CD1c-positive myeloid dendritic cell (primary cell): ENCODE data around the gene SRPX.

ENCODE experiments used
- DNase-seq: peaks from one replicate; pipeline ENCODE4 v3.0.0-alpha.2; 2016; ENCODE audit errors: extremely low spot score

The SRPX gene

DNA sequence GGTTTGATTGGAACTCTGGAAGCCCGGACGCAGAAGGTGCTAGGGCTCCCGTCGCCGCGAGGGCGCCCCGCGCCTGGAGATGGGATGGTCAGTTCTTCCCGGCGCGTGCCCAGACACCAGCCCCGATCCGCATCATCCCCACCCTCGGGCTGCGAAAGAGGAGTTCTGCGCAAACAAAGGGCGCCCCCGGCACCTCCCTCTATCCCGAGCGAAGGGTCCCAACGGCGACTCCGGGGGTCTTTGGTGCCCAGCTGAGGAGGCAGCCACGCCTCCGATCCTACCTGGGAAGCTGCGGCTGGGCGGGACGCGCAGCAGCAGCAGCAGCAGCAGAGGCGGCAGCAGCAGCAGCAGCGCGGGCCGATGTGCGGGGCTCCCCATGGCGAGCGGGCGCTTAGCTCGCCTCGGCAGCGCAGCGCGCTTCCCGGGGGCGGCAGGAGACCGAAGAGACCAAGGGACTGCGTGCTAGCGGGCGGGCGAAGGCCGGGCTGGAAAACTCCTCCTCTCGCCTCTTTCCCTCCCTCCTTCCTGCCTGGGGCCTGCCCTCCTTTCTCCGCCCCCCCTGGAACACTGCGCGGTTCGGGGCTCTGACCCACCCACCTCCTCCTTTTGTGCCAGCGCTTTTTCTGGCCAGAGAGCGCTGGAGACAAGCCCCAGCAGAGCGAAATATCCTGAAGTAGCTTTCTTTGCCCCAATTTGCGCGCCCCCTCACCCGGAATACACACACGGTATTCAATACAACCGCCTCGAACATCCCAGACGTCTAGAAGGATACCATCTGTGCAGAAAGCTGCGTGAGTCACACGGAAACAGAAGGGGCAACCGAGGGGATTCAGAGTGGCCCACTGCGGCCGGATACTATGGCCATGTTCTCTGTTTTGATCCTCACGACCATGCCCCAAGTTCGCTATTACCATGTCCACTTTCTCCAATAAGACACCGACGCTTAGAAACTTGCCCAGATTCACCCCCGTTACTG lies at the start of gene SRPX:
Gene SRPX, minus strand, starts transcription at position 457 of the 976 bp plus-strand sequence. Its CDS starts 79 bp downstream, at position 378.
- no peak for DNase-seq

GRCh38 chrX:38268011-38268410 lies 47.3 kb upstream of the SRPX start:
- peak; percentile 18 for DNase-seq

DNA sequence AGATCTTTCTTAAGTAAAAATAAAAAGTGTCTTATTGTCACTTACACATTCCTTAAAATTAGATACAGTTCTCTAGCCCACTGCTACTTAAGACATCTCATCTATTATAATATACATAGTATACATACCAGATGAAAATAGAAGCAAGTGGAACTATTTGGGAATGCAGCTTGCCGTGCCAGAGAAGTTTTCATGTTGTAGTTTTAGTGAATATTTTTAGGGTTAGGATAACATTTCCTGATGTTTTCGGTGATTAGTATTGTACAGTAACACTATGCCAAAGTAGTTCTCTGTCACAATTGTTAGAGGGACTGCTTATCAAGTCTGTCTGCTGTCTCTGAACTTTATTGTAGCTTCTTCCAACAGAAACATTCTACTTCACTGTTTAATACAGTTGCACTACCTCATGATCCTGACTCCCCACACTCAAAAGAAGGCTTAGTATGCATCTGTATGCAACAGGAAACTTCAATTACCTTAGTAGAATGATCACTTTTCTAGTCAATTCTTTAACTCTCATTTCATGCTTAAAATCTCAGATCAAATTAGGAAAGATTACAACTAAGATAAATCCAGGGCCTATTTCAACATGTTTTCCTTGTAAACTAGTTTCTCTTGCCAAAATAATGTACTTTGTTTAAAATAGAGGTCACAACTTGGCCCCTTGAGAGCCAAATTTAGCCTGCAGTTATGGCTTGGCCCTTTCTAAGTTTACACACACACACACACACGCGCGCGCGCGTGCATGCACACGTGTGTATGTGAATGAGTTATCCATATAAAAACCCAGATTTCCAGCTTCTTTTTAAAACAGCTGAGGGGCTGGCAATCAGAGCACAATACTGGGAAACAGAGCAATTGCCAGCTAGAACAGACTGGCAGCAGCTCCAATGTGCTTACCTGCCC lies 42.3 kb upstream of the SRPX start:
- DNase-seq: no peak

GRCh38 chrX:38260231-38260630 lies 39.6 kb upstream of the SRPX start:
- peak; percentile 5 for DNase-seq

DNA sequence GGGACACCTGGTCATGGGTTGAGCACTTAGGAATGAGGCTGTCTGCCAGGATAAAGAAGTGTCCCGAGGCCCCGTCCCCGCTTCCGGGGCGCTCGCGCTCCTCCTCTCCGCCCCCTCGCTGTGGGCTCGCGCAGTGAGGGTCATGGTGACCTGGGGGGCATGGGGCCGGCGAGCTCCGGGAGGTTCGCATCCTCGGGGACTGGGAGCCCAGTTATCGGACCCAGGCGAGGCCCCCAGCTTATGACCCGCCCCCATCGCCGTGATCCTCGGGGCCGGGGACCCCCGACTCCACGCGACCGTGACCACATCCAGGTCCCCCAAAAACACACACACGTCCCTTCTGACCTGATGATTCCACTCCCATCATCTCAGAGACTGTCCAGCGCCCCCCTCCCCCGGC lies 35.3 kb upstream of the SRPX start:
- no peak for DNase-seq

DNA sequence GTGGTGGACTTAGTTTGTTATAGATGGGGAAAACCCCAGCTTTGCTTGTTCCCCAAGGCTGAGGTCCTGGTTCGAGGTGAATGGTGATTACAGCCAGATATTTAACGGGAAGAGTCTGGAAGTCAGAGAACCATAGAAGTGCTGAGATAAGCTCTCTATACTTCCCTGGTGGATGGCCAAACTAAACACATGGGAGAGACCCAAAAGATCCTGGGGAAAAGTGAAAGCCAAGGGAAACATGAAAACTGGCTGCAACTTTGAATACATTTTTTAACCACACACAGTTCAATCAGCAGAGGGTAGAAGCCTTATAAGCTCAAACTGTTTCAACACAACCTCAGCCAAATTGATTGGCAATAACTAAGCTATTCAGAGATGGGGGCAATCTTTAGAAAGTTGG lies 29.3 kb upstream of the SRPX start:
- no peak for DNase-seq

- DNase-seq: no peak
These were observed 26.4 kb upstream of the SRPX start for GRCh38 chrX:38247051-38247450.

DNA sequence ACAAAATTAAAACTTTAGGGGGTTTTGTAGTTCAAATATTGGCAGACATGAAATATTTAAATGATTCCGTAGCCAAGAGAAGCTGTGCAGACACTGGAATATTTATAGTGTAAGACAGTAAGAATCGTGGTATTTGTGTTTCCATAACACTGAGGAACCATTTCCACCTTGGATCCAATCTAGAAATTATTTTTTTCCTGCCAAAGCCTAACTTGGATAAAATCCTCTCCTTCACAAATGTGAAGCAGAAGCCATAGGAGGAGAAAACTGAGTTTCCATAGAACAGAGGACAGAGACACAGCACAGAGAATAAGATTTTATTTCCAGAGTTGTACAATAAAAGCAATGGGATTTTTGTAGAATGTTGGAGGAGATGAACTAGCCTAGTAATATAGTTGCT lies 19.9 kb upstream of the SRPX start:
- no peak for DNase-seq

GRCh38 chrX:38236901-38237615 lies 16.4 kb upstream of the SRPX start:
- no peak for DNase-seq

DNA sequence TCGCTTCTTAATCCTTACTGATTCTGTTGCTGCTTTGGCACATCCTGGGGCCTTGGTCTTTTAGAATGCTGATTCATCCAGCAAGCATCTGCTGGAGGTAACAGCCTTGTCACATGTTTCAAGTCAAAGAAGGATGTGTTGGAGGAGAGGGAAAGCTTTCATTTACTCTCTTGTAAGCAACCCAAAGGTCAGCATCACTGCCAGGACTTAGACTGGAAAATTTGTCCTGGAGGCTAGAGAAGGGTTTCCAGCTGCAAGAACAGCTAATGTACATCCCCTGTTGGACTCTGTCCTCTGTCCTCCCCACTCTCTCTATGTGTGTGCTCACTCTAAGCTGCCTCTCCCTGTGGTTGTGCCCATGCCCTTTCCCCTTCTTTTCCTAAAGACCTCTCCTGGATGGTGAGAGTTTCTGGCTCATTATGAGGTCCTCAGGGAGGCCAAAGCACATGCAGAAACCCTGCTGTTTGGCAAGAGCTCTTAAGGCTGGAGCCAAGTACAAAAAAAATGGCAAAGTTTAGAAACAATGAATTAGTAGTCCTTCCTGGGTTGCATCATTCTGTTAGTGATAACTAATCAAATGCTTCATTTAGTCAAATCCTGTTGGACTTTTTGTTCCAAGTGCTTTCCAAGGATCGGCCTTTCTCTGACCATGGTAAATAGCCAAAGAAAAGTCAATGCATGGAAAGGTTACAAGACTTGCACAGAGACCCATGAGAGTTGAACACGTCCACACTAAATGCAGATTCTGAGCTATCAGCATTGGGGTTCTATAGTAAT lies 13.4 kb upstream of the SRPX start:
- no peak for DNase-seq

DNA sequence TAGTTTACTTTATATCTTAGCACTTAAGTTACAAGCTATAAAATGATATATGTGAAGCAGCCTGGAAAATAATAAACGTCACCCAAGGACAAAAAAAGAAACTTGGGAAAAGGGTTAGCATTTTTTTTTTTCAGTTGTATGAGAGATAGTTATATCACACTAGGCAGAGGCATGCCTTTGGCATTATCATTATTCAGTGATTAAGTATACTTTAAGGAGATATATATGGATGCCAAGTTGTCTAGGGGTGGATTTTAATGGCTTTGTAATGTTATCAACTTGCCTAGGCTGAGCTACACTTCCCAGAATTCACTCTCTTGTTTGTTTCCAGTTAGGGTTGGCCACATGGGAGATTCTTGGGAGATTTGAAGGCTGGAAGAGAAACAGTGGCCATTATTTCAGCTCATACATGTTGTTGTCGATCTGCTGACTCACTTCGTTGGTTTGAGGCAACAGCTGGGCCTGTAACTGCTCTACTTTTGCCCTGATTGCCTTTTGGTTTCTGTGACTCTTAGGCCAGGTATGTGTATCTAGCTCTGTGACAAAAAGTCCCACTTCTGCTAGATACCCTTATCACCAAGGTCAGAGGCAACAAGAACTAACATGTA lies 11.5 kb upstream of the SRPX start:
- no peak for DNase-seq

GRCh38 chrX:38225093-38225492 lies 4.4 kb upstream of the SRPX start:
- DNase-seq: no peak

- no peak for DNase-seq
These were observed 3.5 kb upstream of the SRPX start for GRCh38 chrX:38224160-38224559.

GRCh38 chrX:38221391-38221929 lies 789 bp upstream of the SRPX start:
- peak; percentile 1 for DNase-seq

DNA sequence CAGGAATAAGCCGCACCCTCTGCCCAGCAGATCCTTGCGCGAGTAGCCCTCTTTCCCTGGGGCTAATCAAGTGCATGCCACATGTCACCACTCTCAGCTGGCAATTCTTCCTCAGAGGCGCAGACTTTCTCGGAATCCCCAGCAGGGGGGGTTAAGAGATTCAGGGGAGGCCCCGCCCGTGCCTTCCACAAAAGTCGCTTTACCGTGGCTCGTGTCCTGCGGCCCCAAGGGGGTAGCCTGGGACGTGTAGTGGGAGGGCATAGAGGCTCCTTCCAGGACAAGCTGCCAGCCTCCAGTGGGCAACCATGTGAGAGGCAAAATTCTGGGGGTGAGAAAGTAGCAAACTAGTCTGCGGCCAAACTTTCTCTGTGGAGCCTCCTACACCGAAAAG lies 652 bp downstream of the SRPX start:
- DNase-seq: peak; percentile 14

DNA sequence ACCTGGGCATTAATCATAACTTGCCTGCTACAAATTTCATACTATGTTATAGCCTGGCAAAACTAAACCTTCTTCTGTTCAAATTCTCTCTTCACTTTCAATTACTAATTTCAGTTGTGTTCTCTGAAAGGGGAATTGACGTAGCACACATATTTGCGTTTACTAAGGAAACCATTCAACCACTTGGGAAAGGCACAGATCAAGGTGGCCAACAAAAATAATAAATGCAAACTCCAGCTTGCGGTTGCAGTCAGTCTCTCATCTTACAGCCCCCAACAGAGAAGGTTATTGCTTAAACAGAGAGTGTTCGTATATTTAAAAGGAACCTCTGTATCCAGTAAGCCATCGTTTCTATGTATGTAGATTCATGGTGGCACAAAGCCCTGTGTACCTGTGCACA lies 4.0 kb downstream of the SRPX start:
- no peak for DNase-seq

DNA sequence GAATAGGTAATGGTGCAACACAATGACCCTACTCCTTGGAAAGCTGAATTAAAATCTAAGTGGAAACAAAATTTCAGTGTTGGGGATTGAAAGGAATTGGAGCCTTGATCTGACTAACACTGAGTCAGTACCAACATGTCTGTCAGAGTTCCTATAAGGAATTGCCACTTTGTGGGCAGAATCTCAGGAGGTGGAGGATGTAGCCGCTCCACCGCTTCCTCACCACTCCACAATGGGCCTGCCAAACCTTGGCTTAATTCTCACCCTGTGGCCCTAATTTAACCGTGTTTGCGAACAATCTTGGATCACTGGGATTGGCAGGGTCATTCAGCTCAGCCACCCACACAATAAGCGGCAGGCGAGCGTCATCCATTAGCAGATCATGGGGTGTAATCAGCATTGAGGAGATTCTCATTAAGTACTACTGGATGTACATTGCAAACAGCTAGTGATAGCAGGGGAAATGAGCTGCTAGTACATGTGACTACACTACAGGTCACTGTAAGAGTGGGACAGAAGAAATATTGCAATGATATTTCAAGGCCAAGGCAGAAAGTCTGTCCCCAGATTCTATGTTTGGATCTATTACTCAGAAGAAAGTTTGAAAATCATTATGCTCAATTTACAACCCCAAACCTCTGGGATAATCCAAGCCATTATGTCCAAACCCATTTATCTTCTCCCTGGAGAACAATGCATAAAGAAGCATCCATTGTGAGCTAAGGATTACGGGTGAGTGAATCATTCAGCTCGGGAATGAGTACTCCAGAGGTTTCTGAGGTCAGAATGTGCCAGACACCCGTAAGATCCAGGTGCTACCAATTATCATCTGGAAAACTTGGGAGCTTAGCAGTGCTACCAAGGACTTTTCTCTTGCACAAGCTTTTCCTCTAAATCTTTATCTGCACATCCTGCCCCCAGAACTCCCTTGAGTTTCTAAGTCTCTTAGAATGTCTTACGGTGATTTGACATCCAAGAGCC lies 5.8 kb downstream of the SRPX start:
- DNase-seq: no peak

- DNase-seq: no peak
These were observed 6.6 kb downstream of the SRPX start for GRCh38 chrX:38214044-38214443.
